ENCODE results near the gene ASXL1. TPM values are rescaled to one million over a fixed set of nuclear protein-coding genes. Genes with fewer than 3 reads are reported as not detected.

ASXL1 gene
- total RNA-seq, 1 experiment from 2014 or later: 52.2 TPM

- no peak for TF ChIP-seq ZBTB33 (IDR thresholded peaks at IDR 0.05; ENCODE audit: extremely low read depth, insufficient replicate concordance, low read length)
- no peak for TF ChIP-seq CBX3 (IDR thresholded peaks at IDR 0.05; ENCODE audit: low read depth)
- TF ChIP-seq ZFX (IDR thresholded peaks at IDR 0.05): no peak
- TF ChIP-seq EZH2 (IDR thresholded peaks at IDR 0.05): no peak
- no peak for TF ChIP-seq CTCF (IDR thresholded peaks at IDR 0.05 in 2 of 3, conservative IDR thresholded peaks at IDR 0.05 in 1 of 3; ENCODE audit: borderline replicate concordance in 1 of 3, insufficient read depth in 1 of 3, low read depth in 2 of 3, low read length in 2 of 3)
- TF ChIP-seq TCF7L2 (IDR thresholded peaks at IDR 0.05; ENCODE audit: borderline replicate concordance, extremely low read depth, insufficient read depth, insufficient read length): no peak
- TF ChIP-seq ELF1 (IDR thresholded peaks at IDR 0.05; ENCODE audit: borderline replicate concordance, low read depth): no peak
- no peak for TF ChIP-seq RAD21 (IDR thresholded peaks at IDR 0.05; ENCODE audit: low read depth)
- no peak for TF ChIP-seq MAX (IDR thresholded peaks at IDR 0.05)
Observed at GRCh38 chr20:32415494-32415893, 57.4 kb downstream of the ASXL1 start (continued).

GRCh38 chr20:32416206-32416605 lies 58.1 kb downstream of the ASXL1 start:
- H2AFZ ChIP-seq (ENCODE audit: low read depth, low read length, poor library complexity, severe bottlenecking): no peak overlapping the region
- no peak overlapping the region for H3K4me2 ChIP-seq (ENCODE audit: low read length)
- no peak overlapping the region for H3K27ac ChIP-seq (ENCODE audit: low read depth, low read length)
- DNase-seq (ENCODE audit: low read depth, low spot score) (no peak), ATAC-seq (no peak)
- no peak for TF ChIP-seq FOSL1 (IDR thresholded peaks at IDR 0.05; ENCODE audit: low read depth)
- no peak for TF ChIP-seq ZNF274 (IDR thresholded peaks at IDR 0.05; ENCODE audit: low read depth, low read length)
- TF ChIP-seq POLR2A (IDR thresholded peaks at IDR 0.05; ENCODE audit: borderline replicate concordance, extremely low read depth, insufficient read depth, insufficient read length): no peak
- POLR2A ChIA-PET: no interaction called here
- BruUV-seq (replicated peaks): no TSS peak
- intact Hi-C loops (cut with micrococcal nuclease): no loop called here
- H3K79me2 ChIP-seq (ENCODE audit: insufficient read depth, low read length): peaks cover 74% of the 10 kb centered on the region
- H3K27me3 ChIP-seq (ENCODE audit: insufficient read depth, low read length): no peaks in the 10 kb centered on the region
- peaks cover 3% of the 10 kb centered on the region; the same call in 1 of the 2 replicates for H4K20me1 ChIP-seq (ENCODE audit: insufficient read depth)
- no peaks in the 10 kb centered on the region for H3K36me3 ChIP-seq (ENCODE audit: control insufficient read depth in 1 of 2, insufficient read depth in 2 of 2, low read length in 2 of 2)
- H3K9me2 ChIP-seq (ENCODE audit: insufficient read depth): no peaks in the 10 kb centered on the region
- CTCF ChIA-PET: no interaction called here
- H3K4me1 ChIP-seq (ENCODE audit: control insufficient read depth in 1 of 2, insufficient read depth in 2 of 2, low read length in 2 of 2): peaks cover 0 to 5% of the 10 kb centered on the region in 2 experiments; a peak in 1 of 4 replicates
- H3K9me3 ChIP-seq (ENCODE audit: control insufficient read depth in 1 of 2, insufficient read depth in 1 of 2, low read depth in 1 of 2, low read length in 2 of 2): no peaks in the 10 kb centered on the region
- H3K9ac ChIP-seq (ENCODE audit: low read length): no peak overlapping the region
- RAD21 ChIA-PET (ENCODE audit: low non-redundant PET in 1 of 2, low total read pairs in 2 of 2, uncharacterized antibody in 2 of 2, unreplicated experiment in 2 of 2): no interaction called here
- no peak overlapping the region for H3K4me3 ChIP-seq (replicated peaks in 1 of 2; ENCODE audit: low read depth in 1 of 2, low read length in 2 of 2)
